ENCODE measurements around the gene RDX.
"Not testable (repeated sequence)": the region's sequence is repeated elsewhere in the genome, so short reads cannot be mapped to it uniquely, and the experiment has no call there.

RDX gene

GRCh38 chr11:110280595-110280994 is 15.8 kb downstream of the RDX start:
- H3K9me3 Mint-ChIP-seq; H3K4me3 Mint-ChIP-seq; intact Hi-C loops (cut with micrococcal nuclease); H3K4me1 Mint-ChIP-seq (ENCODE audit: low read depth); H3K27ac Mint-ChIP-seq; H3K27me3 Mint-ChIP-seq: not testable (repeated sequence)
- peaks cover 31% of the 10 kb centered on the region for H3K36me3 Mint-ChIP-seq (ENCODE audit: low read depth)

DNA sequence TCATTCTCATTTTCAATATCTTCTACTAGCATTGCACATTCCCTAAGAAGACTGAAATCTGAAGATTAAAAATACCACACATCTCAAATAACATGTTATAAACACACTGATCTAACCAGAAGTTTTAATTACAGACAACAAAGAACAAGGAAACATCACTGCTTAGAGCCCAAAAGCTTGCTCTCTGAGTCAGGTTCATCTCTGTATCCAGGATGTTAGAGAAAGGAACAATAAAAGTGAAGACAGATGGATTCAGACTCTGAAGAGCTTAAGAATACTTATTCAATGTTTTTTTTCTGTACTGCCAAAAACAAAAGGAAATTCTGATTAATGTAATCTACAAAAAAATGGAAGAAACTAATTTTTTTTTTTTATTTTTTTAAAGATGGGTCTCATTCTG is 16.5 kb downstream of the RDX start:
- intact Hi-C loops (cut with micrococcal nuclease), result no loop called here
- Mint-ChIP-seq H3K9me3 (no peaks in the 10 kb centered on the region), H3K36me3 (ENCODE audit: low read depth) (peaks cover 31% of the 10 kb centered on the region), H3K4me3 (no peak overlapping the region), H3K27ac (no peak overlapping the region), H3K27me3 (no peaks in the 10 kb centered on the region), H3K4me1 (ENCODE audit: low read depth) (no peaks in the 10 kb centered on the region)

DNA sequence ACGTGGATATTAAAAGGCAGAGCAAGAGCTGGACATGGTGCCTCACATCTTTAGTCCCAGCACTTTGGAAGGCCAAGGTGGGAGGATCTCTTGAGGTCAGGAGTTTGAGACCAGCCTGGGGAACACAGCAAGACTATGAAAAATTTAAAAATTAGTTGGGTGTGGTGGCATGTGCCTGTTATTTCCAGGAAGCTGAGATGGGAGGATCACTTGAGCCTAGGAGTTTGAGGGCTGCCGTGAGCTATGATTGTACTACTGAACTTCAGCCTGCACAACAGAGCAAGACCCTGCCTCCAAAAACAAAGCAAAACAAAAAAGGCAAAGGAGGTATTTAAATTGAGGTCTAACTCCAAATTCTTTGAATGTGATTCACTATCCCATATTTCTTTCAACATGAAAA is 23.5 kb downstream of the RDX start:
- H3K4me3 Mint-ChIP-seq, result no peak overlapping the region
- H3K36me3 Mint-ChIP-seq (ENCODE audit: low read depth), result peaks cover 57% of the 10 kb centered on the region
- H3K9me3 Mint-ChIP-seq, result no peaks in the 10 kb centered on the region
- H3K27me3 Mint-ChIP-seq, result no peaks in the 10 kb centered on the region
- H3K27ac Mint-ChIP-seq, result no peak overlapping the region
- intact Hi-C loops (cut with micrococcal nuclease), result no loop called here
- H3K4me1 Mint-ChIP-seq (ENCODE audit: low read depth), result no peaks in the 10 kb centered on the region

DNA sequence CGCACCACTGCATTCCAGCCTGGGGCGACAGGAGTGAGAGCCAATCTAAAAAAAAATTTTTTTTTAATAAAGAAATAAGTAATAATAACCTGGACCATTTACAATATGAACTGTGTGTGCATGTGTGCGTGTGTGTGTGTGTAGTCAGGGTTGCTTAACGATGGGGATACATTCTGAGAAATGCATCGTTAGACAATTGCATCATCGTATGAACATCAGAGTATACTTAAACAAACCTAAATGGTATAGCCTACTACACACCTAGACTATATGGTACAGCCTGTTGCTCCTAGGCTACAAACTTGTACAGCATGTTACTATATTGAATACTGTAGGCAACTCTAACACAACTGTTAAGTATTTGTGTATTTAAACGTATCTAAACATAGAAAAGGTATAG is 26.4 kb downstream of the RDX start:
- Mint-ChIP-seq H3K9me3 (no peaks in the 10 kb centered on the region), H3K4me1 (ENCODE audit: low read depth) (no peaks in the 10 kb centered on the region), H3K27ac (no peak overlapping the region), H3K4me3 (no peak overlapping the region), H3K36me3 (ENCODE audit: low read depth) (peaks cover 67% of the 10 kb centered on the region), H3K27me3 (no peaks in the 10 kb centered on the region)
- intact Hi-C loops (cut with micrococcal nuclease), result no loop called here

DNA sequence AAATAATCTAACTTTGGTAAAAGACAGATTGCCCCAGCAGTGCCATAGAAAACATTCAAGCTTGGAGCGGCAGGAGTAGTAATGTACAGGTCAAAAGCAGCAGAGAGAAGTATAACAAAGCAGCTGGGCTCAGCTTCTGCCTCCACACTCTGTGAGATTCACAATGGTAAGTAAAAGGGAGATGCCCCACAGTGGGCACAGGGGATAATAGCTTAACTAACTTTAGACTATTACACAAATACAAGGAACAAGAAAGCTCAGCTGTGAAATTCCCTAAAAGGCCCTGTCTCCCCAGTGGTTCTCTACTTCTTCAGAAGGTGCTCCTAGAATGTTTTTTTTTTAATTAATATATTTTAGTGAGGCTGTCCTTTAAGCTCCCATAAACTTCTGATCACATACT is 28.0 kb downstream of the RDX start:
- Mint-ChIP-seq H3K4me3 (no peak overlapping the region), H3K36me3 (ENCODE audit: low read depth) (peaks cover 75% of the 10 kb centered on the region), H3K4me1 (ENCODE audit: low read depth) (no peaks in the 10 kb centered on the region), H3K27ac (no peak overlapping the region), H3K9me3 (no peaks in the 10 kb centered on the region), H3K27me3 (no peaks in the 10 kb centered on the region)
- intact Hi-C loops (cut with micrococcal nuclease), result no loop called here

GRCh38 chr11:110262072-110262403 is 34.4 kb downstream of the RDX start:
- Mint-ChIP-seq H3K27me3 (no peaks in the 10 kb centered on the region), H3K9me3 (no peaks in the 10 kb centered on the region), H3K36me3 (ENCODE audit: low read depth) (peaks cover 82% of the 10 kb centered on the region), H3K4me1 (ENCODE audit: low read depth) (no peaks in the 10 kb centered on the region), H3K27ac (no peak overlapping the region), H3K4me3 (no peak overlapping the region)
- intact Hi-C loops (cut with micrococcal nuclease), result no loop called here

GRCh38 chr11:110261195-110262071 is 35.0 kb downstream of the RDX start:
- H3K4me3 Mint-ChIP-seq, result no peak overlapping the region
- no peaks in the 10 kb centered on the region for H3K9me3 Mint-ChIP-seq
- intact Hi-C loops (cut with micrococcal nuclease), result no loop called here
- no peaks in the 10 kb centered on the region for H3K27me3 Mint-ChIP-seq
- H3K27ac Mint-ChIP-seq, result no peak overlapping the region
- peaks cover 78% of the 10 kb centered on the region for H3K36me3 Mint-ChIP-seq (ENCODE audit: low read depth)
- no peaks in the 10 kb centered on the region for H3K4me1 Mint-ChIP-seq (ENCODE audit: low read depth)

DNA sequence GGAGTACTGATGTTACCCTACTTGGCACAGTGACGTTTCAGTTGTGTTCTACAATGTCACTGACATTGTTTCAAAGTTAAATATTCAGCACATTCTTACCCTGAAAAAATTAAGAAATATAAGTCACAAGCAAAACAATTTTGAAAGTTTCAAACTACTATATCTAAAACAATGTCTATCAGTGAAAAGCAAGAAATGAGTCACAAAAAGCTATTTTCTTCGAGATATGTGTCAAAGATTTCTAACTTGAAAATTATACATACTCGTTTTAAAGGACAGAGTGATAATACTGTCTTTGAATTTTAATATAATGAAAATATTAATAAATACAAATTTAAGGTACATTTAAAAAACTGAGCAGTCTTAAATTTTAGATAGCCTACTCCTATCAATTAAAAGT is 42.9 kb downstream of the RDX start:
- Mint-ChIP-seq H3K9me3 (no peaks in the 10 kb centered on the region), H3K4me1 (ENCODE audit: low read depth) (peaks cover 5% of the 10 kb centered on the region), H3K27ac (no peak overlapping the region), H3K4me3 (no peak overlapping the region), H3K36me3 (ENCODE audit: low read depth) (peaks cover 53% of the 10 kb centered on the region), H3K27me3 (no peaks in the 10 kb centered on the region)
- intact Hi-C loops (cut with micrococcal nuclease), result no loop called here

- H3K4me1 Mint-ChIP-seq (ENCODE audit: low read depth), result peaks cover 5% of the 10 kb centered on the region
- H3K9me3 Mint-ChIP-seq, result no peaks in the 10 kb centered on the region
- no peak overlapping the region for H3K27ac Mint-ChIP-seq
- no peaks in the 10 kb centered on the region for H3K27me3 Mint-ChIP-seq
- H3K4me3 Mint-ChIP-seq, result no peak overlapping the region
- H3K36me3 Mint-ChIP-seq (ENCODE audit: low read depth), result peaks cover 48% of the 10 kb centered on the region
- intact Hi-C loops (cut with micrococcal nuclease), result no loop called here
Observed at GRCh38 chr11:110251836-110252235, 44.6 kb downstream of the RDX start.

DNA sequence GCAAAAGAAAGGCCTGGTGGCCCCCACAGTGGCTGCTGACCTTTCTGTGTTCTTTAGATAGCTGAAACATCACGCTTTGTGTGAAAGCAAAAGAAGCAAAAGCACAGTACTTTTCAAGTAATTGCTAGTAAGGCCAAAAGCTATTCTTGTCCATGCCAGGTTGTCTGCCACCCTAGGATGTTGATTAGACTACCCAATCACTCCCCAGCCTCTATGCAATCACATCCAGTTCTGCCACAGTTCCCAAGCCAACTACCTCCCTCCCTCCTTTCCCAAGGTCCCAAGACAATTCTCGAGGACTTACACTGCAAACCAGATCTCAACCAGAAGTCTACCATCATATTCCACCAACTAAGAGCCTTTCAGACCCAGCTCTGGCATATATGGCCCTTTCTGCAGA is 46.2 kb downstream of the RDX start:
- no peak overlapping the region for H3K4me3 Mint-ChIP-seq

DNA sequence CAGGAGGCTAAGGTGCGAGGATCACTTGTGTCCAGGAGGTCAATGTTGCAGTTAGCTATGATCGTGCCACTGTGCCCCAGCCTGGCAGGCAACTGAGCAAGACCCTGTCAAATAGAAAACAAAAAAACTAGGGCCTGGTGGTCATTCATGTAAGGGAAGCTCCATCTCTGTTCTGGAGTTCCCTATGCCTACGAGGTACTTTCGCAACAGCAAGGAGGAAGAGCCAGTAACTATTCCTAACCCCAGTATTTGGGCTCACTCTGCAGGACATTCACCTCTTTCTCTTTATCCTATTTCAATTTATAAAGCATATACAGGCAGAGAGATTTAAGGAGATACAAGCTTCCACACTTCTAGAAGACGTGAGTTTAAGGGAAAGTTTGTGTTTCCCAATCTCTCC is 46.6 kb downstream of the RDX start:
- Mint-ChIP-seq H3K36me3 (ENCODE audit: low read depth) (peaks cover 59% of the 10 kb centered on the region), H3K9me3 (no peaks in the 10 kb centered on the region), H3K4me1 (ENCODE audit: low read depth) (peaks cover 5% of the 10 kb centered on the region), H3K27ac (no peak overlapping the region), H3K27me3 (no peaks in the 10 kb centered on the region), H3K4me3 (no peak overlapping the region)
- intact Hi-C loops (cut with micrococcal nuclease), result no loop called here

More for the DNA sequence above, 46.2 kb downstream of the RDX start:
- peaks cover 58% of the 10 kb centered on the region for H3K36me3 Mint-ChIP-seq (ENCODE audit: low read depth)
- H3K9me3 Mint-ChIP-seq, result no peaks in the 10 kb centered on the region
- H3K27me3 Mint-ChIP-seq, result no peaks in the 10 kb centered on the region
- intact Hi-C loops (cut with micrococcal nuclease), result no loop called here
- H3K27ac Mint-ChIP-seq, result no peak overlapping the region
- peaks cover 5% of the 10 kb centered on the region for H3K4me1 Mint-ChIP-seq (ENCODE audit: low read depth)

DNA sequence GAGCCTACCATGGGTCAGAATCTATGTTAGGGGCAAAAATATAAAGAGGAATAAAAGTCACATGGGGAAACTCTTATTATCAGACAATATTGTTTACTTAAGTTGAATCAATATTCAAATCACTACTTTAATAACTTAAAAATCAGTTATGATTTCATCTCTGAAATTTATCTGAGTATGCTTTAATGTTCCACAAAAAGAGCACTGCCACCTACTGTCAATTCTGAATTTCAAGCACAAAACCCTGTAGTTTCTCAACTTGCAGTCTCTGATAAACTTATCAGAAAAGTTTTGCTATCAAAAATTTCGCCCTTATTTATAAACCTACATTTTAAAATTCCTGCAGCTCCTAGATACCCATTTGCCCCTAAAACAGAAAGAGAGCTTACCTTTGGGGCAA is 47.3 kb downstream of the RDX start:
- Mint-ChIP-seq H3K9me3 (peaks cover 3% of the 10 kb centered on the region), H3K27me3 (no peaks in the 10 kb centered on the region), H3K4me1 (ENCODE audit: low read depth) (peaks cover 5% of the 10 kb centered on the region), H3K36me3 (ENCODE audit: low read depth) (peaks cover 60% of the 10 kb centered on the region), H3K27ac (no peak overlapping the region), H3K4me3 (no peak overlapping the region)
- intact Hi-C loops (cut with micrococcal nuclease), result no loop called here

DNA sequence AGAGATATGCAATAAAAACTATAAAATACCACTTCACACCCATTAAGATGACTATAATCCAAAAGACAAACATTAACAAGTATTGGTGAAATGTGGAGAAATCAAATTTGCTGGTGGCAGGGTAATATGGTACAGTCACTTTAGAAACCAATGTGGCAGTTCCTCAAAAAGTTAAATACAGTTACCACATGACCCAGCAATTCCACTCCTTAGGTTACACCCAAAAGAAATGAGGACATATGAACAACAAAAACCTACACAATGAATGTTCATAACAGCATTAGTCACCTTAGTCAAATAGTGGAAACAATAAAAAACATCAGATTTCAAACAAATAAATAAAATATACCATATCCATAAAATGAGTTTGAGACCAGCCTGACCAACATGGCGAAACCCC is 52.6 kb downstream of the RDX start:
- Mint-ChIP-seq H3K4me3 (no peak overlapping the region), H3K27ac (no peak overlapping the region), H3K4me1 (ENCODE audit: low read depth) (no peaks in the 10 kb centered on the region), H3K9me3 (peaks cover 10% of the 10 kb centered on the region), H3K27me3 (no peaks in the 10 kb centered on the region), H3K36me3 (ENCODE audit: low read depth) (peaks cover 60% of the 10 kb centered on the region)
- intact Hi-C loops (cut with micrococcal nuclease), result no loop called here

DNA sequence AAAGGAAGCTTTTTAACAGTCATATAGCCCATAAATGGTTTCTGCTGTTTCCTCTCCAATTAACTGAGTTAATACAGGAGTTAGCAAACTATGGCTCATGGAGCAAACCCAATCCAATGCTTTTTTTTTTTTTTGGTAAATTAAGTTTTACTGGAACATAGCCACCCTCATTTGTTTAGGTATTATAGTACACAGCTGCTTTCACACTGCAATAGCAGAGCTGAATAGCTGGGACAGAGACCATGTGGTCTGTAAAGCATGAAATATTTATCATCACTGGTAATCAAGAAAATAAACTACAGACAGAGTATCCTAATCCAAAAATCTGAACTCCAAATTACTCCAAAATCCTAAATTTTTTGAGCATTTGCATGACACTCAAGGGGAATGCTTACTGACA is 53.7 kb downstream of the RDX start:
- peaks cover 65% of the 10 kb centered on the region for H3K36me3 Mint-ChIP-seq (ENCODE audit: low read depth)
- no peak overlapping the region for H3K4me3 Mint-ChIP-seq
- H3K9me3 Mint-ChIP-seq, result peaks cover 10% of the 10 kb centered on the region
- no peaks in the 10 kb centered on the region for H3K27me3 Mint-ChIP-seq
- H3K4me1 Mint-ChIP-seq (ENCODE audit: low read depth), result no peaks in the 10 kb centered on the region
- H3K27ac Mint-ChIP-seq, result no peak overlapping the region
- intact Hi-C loops (cut with micrococcal nuclease), result no loop called here

- no peaks in the 10 kb centered on the region for H3K4me1 Mint-ChIP-seq (ENCODE audit: low read depth)
- intact Hi-C loops (cut with micrococcal nuclease), result no loop called here
- no peaks in the 10 kb centered on the region for H3K27me3 Mint-ChIP-seq
- peaks cover 66% of the 10 kb centered on the region for H3K36me3 Mint-ChIP-seq (ENCODE audit: low read depth)
- peaks cover 10% of the 10 kb centered on the region for H3K9me3 Mint-ChIP-seq
- no peak overlapping the region for H3K4me3 Mint-ChIP-seq
- H3K27ac Mint-ChIP-seq, result no peak overlapping the region
Observed at GRCh38 chr11:110242188-110242587, 54.2 kb downstream of the RDX start.

Data from dendritic cell treated with granulocyte-macrophage colony-stimulating factor and Interleukin-4, amounts not matched to agents 40 ng/mL and 50 ng/mL, for 4 days (primary cell).